ENCODE data around the gene ARHGAP6.

The ARHGAP6 gene

GRCh38 chrX:11171956-11172355, 493.8 kb downstream of the ARHGAP6 start:
- DNase-seq (ENCODE audit: low spot score) = no peak
- TF ChIP-seq, protein P1, sequence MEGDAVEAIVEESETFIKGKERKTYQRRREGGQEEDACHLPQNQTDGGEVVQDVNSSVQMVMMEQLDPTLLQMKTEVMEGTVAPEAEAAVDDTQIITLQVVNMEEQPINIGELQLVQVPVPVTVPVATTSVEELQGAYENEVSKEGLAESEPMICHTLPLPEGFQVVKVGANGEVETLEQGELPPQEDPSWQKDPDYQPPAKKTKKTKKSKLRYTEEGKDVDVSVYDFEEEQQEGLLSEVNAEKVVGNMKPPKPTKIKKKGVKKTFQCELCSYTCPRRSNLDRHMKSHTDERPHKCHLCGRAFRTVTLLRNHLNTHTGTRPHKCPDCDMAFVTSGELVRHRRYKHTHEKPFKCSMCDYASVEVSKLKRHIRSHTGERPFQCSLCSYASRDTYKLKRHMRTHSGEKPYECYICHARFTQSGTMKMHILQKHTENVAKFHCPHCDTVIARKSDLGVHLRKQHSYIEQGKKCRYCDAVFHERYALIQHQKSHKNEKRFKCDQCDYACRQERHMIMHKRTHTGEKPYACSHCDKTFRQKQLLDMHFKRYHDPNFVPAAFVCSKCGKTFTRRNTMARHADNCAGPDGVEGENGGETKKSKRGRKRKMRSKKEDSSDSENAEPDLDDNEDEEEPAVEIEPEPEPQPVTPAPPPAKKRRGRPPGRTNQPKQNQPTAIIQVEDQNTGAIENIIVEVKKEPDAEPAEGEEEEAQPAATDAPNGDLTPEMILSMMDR (IDR thresholded peaks at IDR 0.05; ENCODE audit: extremely low read depth, missing control alignments) = no peak

GRCh38 chrX:11164433-11164832, 501.3 kb downstream of the ARHGAP6 start:
- TF ChIP-seq, protein P1 (IDR thresholded peaks at IDR 0.05; ENCODE audit: extremely low read depth, missing control alignments) = no peak

DNA sequence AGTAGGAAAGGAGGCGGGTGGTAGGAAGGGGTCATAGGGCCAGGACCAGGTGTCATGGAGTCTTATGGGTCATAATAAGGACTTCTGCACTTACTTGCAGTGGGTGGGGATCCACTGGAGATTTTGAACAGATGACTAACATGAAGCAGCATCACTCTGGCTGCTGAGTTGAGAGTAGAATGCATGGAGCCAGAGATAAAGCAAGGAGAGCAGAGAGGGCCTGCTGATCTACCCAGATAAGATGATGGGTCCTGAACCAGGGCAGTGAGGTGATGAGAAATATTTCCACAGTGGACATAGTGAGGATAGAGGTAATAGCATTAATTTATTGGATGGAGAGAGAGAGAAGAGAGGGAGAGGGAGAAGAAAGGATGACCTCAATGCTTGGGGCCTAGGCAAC, 506.6 kb downstream of the ARHGAP6 start:
- TF ChIP-seq, protein P1 (IDR thresholded peaks at IDR 0.05; ENCODE audit: extremely low read depth, missing control alignments) = no peak

More at GRCh38 chrX:11164433-11164832, 501.3 kb downstream of the ARHGAP6 start:
- DNase-seq (ENCODE audit: low spot score) = no peak

DNA sequence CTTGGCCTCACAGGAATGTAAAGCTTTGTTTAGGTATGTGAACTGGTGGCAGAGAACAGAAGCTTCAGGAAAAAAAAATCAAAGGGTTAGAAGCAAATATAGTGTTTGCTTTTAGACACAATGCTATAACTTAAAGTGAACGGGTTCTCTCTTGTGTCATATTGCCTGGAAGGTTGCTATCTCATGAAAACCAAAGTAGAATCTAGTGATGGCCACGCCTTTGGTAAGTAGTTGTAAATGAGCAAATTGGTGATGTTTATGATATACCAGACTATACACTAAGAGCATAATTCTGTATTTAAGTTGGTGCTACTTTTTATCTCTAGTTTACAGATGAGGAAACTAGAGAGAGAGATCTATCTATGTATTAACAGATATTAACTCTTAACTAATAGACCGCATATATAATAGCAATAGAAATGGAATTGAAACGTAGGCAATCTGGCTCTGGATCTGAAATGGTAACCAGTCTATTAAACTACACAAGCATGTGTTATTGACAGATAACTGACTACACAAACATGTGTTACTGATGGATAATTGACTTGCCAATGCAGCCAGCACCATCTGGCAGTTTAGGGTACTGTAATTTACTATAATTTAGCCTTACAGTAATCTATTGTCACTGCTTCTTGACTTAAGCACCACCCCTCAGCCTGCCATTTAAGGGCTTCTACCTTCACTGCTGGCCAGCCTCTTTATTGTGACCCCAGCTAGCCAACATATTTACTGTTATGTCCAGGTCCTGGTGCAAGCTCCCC, 513.7 kb downstream of the ARHGAP6 start:
- TF ChIP-seq, protein P1 (IDR thresholded peaks at IDR 0.05; ENCODE audit: extremely low read depth, missing control alignments) = no peak
- DNase-seq (ENCODE audit: low spot score) = no peak

More for the DNA sequence above, 506.6 kb downstream of the ARHGAP6 start:
- no peak for DNase-seq (ENCODE audit: low spot score)

GRCh38 chrX:11148401-11148800, 517.3 kb downstream of the ARHGAP6 start:
- no peak for DNase-seq (ENCODE audit: low spot score)
- TF ChIP-seq, protein P1 (IDR thresholded peaks at IDR 0.05; ENCODE audit: extremely low read depth, missing control alignments) = no peak

- TF ChIP-seq, protein P1 (IDR thresholded peaks at IDR 0.05; ENCODE audit: extremely low read depth, missing control alignments) = no peak
- no peak for DNase-seq (ENCODE audit: low spot score)
Measured at GRCh38 chrX:11146411-11146810, 519.3 kb downstream of the ARHGAP6 start.

- TF ChIP-seq, protein P1 (IDR thresholded peaks at IDR 0.05; ENCODE audit: extremely low read depth, missing control alignments) = peak; percentile 20
- peak; percentile 68 for DNase-seq (ENCODE audit: low spot score)
Measured at GRCh38 chrX:11143931-11144678, 521.6 kb downstream of the ARHGAP6 start.
